HG03280 (cell line): Measurements from ENCODE around the gene NOC2L.

Experiments used
- ATAC-seq: cut with Tn5 transposase; IDR thresholded peaks from one replicate; pipeline ENCODE4 v1.9.1; 2021; ENCODE audit warnings: mild to moderate bottlenecking, moderate library complexity; ENCODE audit not compliant: unreplicated experiment

Gene NOC2L

DNA sequence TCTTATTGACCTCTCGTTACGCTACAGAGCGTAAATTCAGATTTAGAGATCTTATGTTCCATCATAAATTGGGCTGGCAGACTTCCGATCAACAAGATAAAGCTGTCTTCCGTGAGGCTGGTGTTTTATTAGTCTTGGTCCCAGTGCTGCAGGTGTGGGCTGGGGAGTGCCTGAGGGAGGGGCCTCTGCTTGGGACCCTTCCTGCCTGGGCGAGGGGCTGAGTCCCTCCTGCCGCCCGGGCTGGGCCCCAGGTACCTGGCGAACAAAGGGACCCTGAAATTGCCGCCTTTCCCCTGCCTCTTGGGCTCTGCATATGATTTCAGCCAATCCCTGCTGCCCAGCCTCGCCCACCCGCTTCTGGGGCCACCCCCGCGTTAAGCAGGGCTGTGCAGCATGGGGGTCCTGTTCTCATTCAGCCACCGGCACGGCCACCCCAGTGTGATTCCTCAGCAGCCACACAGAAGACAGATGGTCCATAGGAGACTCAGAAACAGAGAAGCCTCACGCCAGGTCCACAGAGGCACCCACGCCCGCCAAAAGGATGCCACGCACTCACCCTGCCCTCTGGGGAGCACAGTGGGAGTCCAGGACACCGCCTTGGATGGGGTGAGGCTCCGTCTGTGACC lies 41.5 kb downstream of the NOC2L start:
- ATAC-seq: no peak

DNA sequence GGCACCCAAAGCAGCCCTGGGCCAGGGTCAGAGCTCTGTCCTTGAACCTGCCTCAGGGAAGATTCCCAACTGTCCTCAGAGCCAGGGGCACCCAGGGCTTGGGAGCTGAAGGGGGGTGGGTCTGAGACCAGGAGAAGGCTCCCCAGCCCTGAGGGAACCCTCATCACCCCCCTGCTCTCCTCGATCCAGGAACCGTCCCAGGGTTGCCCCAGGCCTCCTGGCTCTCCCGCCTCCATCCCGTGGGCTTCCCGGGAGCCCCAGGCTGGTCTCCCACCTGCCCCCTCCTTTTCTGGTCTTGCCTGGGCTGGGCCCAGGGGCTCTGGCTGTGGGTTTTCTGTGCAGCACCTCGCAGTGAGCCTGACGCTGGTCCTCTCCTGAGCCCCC lies 42.0 kb downstream of the NOC2L start:
- no peak for ATAC-seq

DNA sequence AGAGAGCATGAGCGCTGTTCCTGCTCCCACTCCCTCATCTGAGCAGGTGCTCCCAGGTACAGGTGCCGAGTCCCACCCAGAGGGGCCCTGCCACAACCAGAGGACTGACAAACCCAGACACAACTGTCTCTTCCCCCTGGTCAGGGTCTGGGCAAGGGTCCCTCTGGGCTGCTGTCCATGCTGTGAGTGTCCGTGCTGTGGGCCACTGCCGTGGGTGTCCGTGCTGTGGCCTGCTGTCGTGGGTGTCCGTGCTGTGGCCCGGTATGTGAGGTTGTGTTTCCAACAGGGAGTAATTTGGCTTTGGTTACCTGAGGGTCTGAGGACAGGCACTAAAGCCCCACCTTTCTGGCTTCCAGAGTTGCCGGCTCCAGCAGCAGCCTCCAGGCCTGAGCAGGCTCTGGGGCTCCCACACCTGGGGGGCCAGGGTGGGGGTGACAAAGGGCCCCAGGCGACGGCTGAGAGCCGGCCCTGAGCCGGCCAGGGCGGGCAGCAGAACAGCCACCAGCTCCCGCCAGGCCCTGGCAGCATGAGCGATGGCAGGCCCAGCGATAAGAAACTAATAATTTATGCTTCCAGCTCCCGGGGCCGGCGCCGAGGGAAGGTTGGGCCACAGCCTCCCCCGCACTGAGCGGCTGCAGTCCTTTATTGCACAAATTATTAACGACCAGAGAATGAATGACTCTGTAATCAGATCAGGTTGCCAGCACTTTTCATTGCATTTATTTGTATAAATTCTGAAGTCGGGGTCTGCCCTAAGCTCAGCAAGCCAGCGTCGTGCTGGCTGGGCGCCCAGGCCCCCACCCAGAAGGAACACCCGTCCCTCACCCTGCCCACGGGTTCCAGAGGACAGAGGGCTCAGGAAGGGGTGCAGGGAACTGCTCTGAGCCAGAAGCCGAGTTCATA lies 42.6 kb downstream of the NOC2L start:
- ATAC-seq: no peak

DNA sequence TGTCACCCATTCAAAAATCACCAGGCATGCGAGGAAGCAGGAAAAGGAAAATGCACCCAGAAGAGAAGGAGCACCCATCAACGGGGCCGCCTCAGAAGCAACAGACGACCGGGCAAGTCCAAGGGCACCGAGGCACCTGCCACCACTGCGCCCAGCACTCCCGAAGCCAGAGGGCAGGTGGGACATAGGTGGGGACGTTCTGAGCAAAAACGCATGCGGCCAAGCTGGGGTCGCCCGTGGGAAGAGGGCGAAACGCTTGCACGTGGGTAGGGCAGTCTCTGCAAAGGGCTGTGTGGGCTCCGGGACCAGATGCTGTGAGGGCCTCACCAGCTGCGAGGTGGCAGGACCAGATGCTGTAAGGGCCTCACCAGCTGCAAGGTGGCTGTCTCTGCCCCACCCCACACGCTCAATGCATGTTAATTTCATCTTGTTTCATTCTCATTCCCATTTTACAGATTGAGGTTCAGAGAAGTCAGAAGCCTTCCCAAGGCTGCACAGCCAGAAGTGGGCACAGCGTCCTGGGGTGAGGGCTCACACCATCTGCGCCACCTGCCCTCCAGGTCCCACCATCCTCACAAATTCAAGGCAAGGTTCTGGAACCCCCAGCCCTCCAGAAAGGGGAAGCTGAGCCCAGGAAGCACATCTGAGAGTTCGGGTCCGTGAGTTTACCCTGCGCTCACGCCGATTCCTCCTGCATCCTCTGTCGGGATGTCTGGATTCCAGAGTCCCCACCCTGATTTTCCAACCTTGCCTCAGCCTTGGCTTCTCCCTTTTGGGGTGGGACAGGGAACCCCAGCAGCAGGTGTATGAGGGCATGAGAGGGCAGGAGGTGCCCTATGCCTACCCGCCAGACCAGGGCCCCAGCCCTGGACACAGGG lies 43.5 kb downstream of the NOC2L start:
- no peak for ATAC-seq

- no peak for ATAC-seq
These were observed 44.2 kb downstream of the NOC2L start for GRCh38 chr1:914891-915280.

DNA sequence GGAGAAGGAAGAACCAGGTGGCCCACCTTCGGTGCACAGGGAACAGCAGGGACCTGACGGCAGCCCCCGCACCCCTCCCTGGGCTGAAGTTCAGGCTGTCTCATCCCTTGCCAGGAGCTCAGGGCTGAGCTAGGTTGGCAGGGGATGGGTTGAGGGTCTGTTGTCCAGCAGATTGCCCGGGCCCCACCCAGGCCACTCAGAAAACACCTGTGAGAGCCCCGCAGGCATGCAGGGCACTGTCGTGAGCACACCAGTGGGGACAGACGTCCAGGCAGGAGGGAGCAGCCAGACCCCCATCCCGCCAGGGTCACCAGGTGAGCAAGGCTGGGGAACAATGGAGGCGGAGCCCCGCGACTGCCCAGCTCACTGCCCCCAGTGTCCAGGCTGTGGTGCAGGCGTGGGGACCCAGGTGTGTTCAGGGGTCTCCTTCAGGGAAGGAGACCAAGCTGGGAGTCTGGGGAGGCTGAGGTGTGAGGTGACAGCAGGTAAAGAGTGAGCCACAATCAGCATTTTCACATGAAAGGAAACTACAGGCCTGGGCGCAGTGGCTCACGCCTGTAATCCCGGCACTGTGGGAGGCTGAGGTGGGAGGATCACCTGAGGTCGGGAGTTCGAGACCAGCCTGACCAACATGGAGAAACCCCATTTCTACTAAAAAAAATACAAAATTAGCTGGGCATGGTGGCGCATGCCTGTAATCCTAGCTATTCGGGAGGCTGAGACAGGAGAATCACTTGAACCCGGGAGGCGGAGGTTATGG lies 44.7 kb downstream of the NOC2L start:
- ATAC-seq: no peak

- no peak for ATAC-seq
These were observed 45.4 kb downstream of the NOC2L start for GRCh38 chr1:913491-914130.

- no peak for ATAC-seq
These were observed 46.2 kb downstream of the NOC2L start for GRCh38 chr1:912740-913301.

DNA sequence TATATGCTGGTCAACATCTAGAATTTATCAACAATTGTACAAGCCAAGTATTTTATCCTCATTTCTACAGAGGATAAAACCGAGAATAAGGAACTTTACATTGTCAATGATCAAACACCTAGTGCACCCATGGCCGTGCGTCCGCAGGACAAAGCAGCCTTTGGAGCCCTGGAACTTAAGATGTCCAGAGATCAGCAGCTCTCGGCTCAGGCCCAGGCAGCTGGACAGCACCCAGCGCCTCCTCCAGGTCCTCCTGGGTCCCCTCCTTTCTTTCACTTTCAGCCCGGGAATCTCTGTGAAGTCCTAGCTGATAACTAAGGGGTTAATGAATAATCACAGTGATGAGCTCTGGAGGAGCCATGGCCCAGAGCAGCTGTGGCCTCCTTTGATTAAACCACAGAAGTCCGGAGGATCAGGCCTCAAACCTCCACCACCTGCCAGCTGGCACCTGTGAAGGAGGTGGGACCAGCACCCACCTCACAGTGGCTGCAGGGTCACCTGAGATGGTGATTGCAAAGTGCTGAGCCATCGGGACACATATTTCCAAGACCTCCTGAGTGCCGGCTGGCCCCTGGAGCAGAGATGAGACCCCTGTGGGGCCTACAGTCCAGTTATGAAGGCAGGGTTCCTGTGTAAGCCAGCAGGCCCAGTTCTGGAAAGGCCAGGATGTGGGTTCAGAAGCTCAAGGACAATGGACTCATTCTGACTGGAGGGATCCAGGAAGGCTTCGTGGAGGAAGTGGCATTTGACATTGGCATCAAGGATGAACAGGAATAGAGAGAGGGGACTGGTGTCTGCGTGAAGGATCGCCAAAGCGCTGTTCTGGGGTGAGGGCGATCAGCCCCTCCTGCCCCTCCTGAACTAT lies 46.9 kb downstream of the NOC2L start:
- ATAC-seq: no peak

DNA sequence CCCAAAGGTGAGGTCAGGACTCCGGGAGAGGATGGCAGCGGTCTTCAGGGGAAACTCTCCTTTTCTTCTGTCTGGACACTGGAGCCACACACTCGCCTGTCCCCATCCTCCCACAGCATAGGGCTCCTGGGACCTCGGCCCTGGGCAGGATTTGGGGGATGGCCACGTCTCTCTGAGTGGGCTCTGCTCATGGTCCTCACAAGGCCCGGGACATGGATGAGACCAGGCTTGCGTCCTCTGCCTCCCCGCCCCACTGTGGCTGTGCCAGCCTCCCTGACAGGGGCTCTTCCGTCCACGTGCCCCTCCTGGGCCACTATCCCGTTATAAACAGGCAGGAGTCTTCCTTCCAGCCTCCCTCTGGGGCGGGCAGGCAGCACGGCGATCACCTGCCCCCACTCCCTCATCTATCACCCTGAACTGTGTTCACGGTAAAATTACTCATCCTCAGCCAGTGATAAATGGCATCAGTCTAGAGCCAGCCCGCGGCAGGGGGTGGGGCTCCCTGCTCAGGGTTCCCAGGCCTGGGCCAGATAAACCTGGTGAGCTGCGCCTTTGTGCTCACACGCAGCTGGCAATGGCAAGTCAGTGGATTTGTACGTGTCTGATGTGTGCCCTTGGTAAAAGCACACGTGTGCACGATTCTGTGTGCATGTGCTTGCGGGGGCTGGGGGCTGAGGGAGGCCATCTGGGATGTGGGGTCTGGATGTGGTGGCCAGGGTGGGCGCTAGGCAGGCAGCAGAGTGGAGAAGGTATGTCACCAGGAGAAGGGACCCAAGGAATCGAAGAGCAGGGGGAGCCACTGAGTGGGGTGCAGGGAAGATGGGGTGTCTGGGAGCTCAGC lies 48.0 kb downstream of the NOC2L start:
- ATAC-seq: no peak

- no peak for ATAC-seq
These were observed 48.7 kb downstream of the NOC2L start for GRCh38 chr1:910311-910880.

DNA sequence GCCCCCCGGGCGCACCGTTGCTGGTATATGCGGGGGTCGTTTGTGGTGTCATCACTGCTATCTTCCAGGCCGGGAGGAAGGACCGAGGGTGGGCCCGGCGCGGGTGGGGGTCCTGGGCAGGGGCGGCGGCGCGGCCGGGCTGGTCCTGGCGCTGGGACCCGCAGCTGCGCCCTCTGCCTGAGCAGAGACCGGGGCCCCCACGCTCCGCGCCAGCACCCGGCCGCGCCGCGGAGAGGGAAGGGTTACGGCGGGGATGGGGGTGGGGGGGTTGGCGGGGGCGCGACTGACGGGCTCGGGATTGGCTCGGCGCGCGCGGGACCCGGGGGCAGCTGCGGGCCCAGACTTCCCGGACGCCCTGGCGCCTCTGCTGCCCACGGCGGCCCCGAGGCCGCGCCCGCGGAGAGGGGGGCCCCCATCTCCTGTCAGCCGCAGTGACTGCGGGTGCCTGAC lies 49.2 kb downstream of the NOC2L start:
- ATAC-seq: no peak

GRCh38 chr1:908661-909060 lies 50.4 kb downstream of the NOC2L start:
- no peak for ATAC-seq

DNA sequence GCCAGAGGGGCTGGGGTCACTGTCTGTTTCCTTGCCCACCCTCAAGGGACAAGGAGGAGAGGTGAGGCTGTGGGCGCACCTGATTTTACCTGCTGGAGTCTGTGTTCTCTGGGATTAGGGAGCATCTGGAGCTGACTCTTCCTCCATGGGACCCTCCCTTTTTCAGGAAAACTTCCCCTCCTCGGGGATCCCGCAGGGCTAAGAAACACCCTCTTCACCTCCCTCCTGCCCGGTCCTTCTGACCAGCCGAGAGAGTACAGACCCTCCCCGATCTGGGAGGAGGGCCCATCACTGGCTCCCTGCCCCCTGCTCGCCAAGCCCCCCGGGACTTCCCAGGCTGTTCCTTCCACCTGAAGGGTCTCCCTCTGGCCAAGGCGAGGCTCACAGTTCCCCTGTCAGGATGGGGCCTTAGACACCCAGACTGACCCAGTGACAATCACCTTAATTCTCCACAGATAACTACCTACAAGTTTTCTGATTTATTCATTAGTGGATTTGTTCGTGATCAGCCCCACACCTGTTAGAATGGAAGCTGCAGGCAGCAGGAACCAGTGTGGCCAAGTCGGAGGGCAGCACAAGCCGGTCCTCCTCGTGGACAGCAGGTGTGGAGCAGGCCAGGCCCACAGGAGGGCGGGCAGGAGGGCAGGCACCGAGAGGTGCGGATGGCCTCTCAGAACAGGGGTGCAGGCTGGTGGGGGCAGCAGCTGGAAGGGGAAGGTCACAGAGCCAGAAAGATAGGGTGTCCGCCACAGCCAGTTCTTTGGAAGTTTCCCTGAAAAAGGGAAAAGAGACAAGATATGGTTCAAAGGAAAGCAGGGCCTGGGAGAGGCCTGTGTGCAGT lies 51.2 kb downstream of the NOC2L start:
- ATAC-seq: no peak

GRCh38 chr1:906600-907420 lies 52.2 kb downstream of the NOC2L start:
- ATAC-seq: no peak
